Measurements from ENCODE around the gene SPANXB1.

GRCh38 chrX:140980271-140980670 is 22.1 kb upstream of the SPANXB1 start:
- TF ChIP-seq, protein P1, sequence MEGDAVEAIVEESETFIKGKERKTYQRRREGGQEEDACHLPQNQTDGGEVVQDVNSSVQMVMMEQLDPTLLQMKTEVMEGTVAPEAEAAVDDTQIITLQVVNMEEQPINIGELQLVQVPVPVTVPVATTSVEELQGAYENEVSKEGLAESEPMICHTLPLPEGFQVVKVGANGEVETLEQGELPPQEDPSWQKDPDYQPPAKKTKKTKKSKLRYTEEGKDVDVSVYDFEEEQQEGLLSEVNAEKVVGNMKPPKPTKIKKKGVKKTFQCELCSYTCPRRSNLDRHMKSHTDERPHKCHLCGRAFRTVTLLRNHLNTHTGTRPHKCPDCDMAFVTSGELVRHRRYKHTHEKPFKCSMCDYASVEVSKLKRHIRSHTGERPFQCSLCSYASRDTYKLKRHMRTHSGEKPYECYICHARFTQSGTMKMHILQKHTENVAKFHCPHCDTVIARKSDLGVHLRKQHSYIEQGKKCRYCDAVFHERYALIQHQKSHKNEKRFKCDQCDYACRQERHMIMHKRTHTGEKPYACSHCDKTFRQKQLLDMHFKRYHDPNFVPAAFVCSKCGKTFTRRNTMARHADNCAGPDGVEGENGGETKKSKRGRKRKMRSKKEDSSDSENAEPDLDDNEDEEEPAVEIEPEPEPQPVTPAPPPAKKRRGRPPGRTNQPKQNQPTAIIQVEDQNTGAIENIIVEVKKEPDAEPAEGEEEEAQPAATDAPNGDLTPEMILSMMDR (IDR thresholded peaks at IDR 0.05) = no peak
- TF ChIP-seq POLR2A (IDR thresholded peaks at IDR 0.05) = no peak
